Uterus (tissue), 4 donors: ENCODE results near the gene ATP8A2. TPM values are rescaled to one million over a fixed set of nuclear protein-coding genes. Genes with fewer than 3 reads are reported as not detected.

ENCODE experiments used
- DNase-seq, 2 donors: peaks; one replicate each; pipeline ENCODE4 v3.0.0-alpha.2; 2019 to 2020
- H3K27ac ChIP-seq, 2 donors: fragments of 200-600 bp; sonication (generic); 1 replicate in 1 of 2; 2 replicates in 1 of 2; pipeline ENCODE4 v1.5.1; 2016 to 2018
- H3K27me3 ChIP-seq, 2 donors: fragments of 200-600 bp; sonication (generic); one replicate each; pipeline ENCODE4 v1.5.1; 2018 to 2019; ENCODE audit warnings: control low read depth in 1 of 2
- H3K36me3 ChIP-seq, 2 donors: fragments of 200-600 bp; sonication (generic); one replicate each; pipeline ENCODE4 v1.5.1; 2019; ENCODE audit warnings: control low read depth in 1 of 2
- H3K4me1 ChIP-seq, 2 donors: fragments of 200-600 bp; sonication (generic); one replicate each; pipeline ENCODE4 v1.5.1; 2018 to 2019; ENCODE audit warnings: control low read depth in 1 of 2
- H3K4me3 ChIP-seq, 2 donors: fragments of 200-600 bp; sonication (generic); 1 replicate in 1 of 2; 2 replicates in 1 of 2; pipeline ENCODE4 v1.5.1; 2018 to 2019; ENCODE audit warnings: mild to moderate bottlenecking in 1 of 2
- H3K9me3 ChIP-seq, 2 donors: fragments of 200-600 bp; sonication (generic); one replicate each; pipeline ENCODE4 v1.5.1; 2019; ENCODE audit warnings: control low read depth in 1 of 2
- CTCF ChIP-seq, 4 experiments: fragments of 200-600 bp in 2 of 4; fragments of 450-650 bp in 2 of 4; sonication (generic) in 2 of 4; IDR thresholded peaks; one replicate each; pipeline ENCODE4 v1.5.1; 2016 to 2019; ENCODE audit warnings: antibody characterized with exemption in 4 of 4, mild to moderate bottlenecking in 2 of 4, moderate library complexity in 1 of 4
- POLR2A ChIP-seq, 2 donors: fragments of 450-650 bp; IDR thresholded peaks; one replicate each; pipeline ENCODE4 v1.6.1; 2016; ENCODE audit warnings: antibody characterized with exemption in 2 of 2, mild to moderate bottlenecking in 1 of 2, moderate library complexity in 1 of 2
- intact Hi-C: fragments of 100-400 bp; cut with DNase I; formaldehyde crosslinking; loops from one replicate; pipeline ENCODE4 v1.15.1; 2023; ENCODE audit warnings: low total_unique reads
- total RNA-seq, 4 donors: library from RNA; depleted of rRNA in 3 of 4; stranded (reverse); fragments of >200 nt in 3 of 4; gene quantifications; one replicate each; pipeline versions ENCODE4 v1.1.0 to v1.2.4, GENCODE V29; 2014 to 2023
- donor health status: DM: yes; HTN: yes; CAD: no.

ATP8A2 gene
- total RNA-seq, 4 donors from 2014 or later: 0.64 to 21.4 TPM; not detected in 2

GRCh38 chr13:25806264-25806974 is 434.6 kb downstream of the ATP8A2 start:
- Histone ChIP-seq H3K4me1 (no peaks in the 10 kb centered on the region), H3K27ac (no peak overlapping the region), H3K27me3 (no peaks in the 10 kb centered on the region), H3K36me3 (no peaks in the 10 kb centered on the region), H3K4me3 (no peak overlapping the region), H3K9me3 (no peaks in the 10 kb centered on the region)
- no peak for TF ChIP-seq CTCF (IDR thresholded peaks at IDR 0.05)
- TF ChIP-seq POLR2A (IDR thresholded peaks at IDR 0.05): no peak
- no peak for DNase-seq
- intact Hi-C loops: no loop called here

GRCh38 chr13:25807562-25807961 is 435.8 kb downstream of the ATP8A2 start:
- Histone ChIP-seq H3K4me1 (no peaks in the 10 kb centered on the region), H3K9me3 (no peaks in the 10 kb centered on the region), H3K4me3 (no peak overlapping the region), H3K27ac (no peak overlapping the region), H3K27me3 (no peaks in the 10 kb centered on the region), H3K36me3 (no peaks in the 10 kb centered on the region)
- DNase-seq: no peak
- TF ChIP-seq POLR2A (IDR thresholded peaks at IDR 0.05): no peak
- TF ChIP-seq CTCF (IDR thresholded peaks at IDR 0.05): no peak
- intact Hi-C loops: no loop called here

GRCh38 chr13:25811506-25811905 is 439.7 kb downstream of the ATP8A2 start:
- H3K9me3 ChIP-seq: no peaks in the 10 kb centered on the region
- intact Hi-C loops: no loop called here
- no peaks in the 10 kb centered on the region for H3K36me3 ChIP-seq
- no peak for DNase-seq
- no peaks in the 10 kb centered on the region for H3K27me3 ChIP-seq
- H3K27ac ChIP-seq: no peak overlapping the region
- no peak for TF ChIP-seq CTCF (IDR thresholded peaks at IDR 0.05)
- TF ChIP-seq POLR2A (IDR thresholded peaks at IDR 0.05): no peak
- H3K4me3 ChIP-seq: no peak overlapping the region
- no peaks in the 10 kb centered on the region for H3K4me1 ChIP-seq

- no peak for TF ChIP-seq CTCF (IDR thresholded peaks at IDR 0.05)
- TF ChIP-seq POLR2A (IDR thresholded peaks at IDR 0.05): no peak
- Histone ChIP-seq H3K4me3 (no peak overlapping the region), H3K27ac (no peak overlapping the region), H3K9me3 (no peaks in the 10 kb centered on the region), H3K4me1 (no peaks in the 10 kb centered on the region), H3K27me3 (no peaks in the 10 kb centered on the region), H3K36me3 (no peaks in the 10 kb centered on the region)
- DNase-seq: no peak
- intact Hi-C loops: no loop called here
Observed at GRCh38 chr13:25816239-25816638, 444.5 kb downstream of the ATP8A2 start.

GRCh38 chr13:25819856-25820530 is 448.2 kb downstream of the ATP8A2 start:
- intact Hi-C loops: no loop called here
- TF ChIP-seq POLR2A (IDR thresholded peaks at IDR 0.05) (no peak), CTCF (IDR thresholded peaks at IDR 0.05) (no peak)

More at GRCh38 chr13:25819856-25820530, 448.2 kb downstream of the ATP8A2 start:
- Histone ChIP-seq H3K36me3 (no peaks in the 10 kb centered on the region), H3K4me1 (no peaks in the 10 kb centered on the region), H3K9me3 (no peaks in the 10 kb centered on the region), H3K27me3 (no peaks in the 10 kb centered on the region), H3K4me3 (no peak overlapping the region), H3K27ac (no peak overlapping the region)
- no peak for DNase-seq
